Adrenal gland (tissue), 12 donors: ENCODE data around the gene SHFL. TPM values are rescaled to one million over a fixed set of nuclear protein-coding genes. Genes with fewer than 3 reads are reported as not detected.

ENCODE experiments used
- DNase-seq, 7 donors: peaks; one replicate each; pipeline ENCODE4 v3.0.0-alpha.2; 2019 to 2020
- H3K27ac ChIP-seq, 5 donors: fragments of 200-600 bp; sonication (generic) in 4 of 5; 1 replicate in 3 of 5; 2 replicates in 2 of 5; pipeline versions ENCODE4 v1.5.1 to v1.8.0; 2016 to 2020; ENCODE audit warnings: mild to moderate bottlenecking in 1 of 5
- H3K27me3 ChIP-seq: fragments of 200-600 bp; 2 replicates; pipeline ENCODE4 v1.8.0; 2021
- H3K36me3 ChIP-seq, 2 donors: fragments of 200-600 bp; replicated peaks in 1 of 2; 1 replicate in 1 of 2; 2 replicates in 1 of 2; pipeline versions ENCODE4 v1.5.1 to v1.8.0; 2018 to 2022
- H3K4me1 ChIP-seq, 2 donors: fragments of 200-600 bp; replicated peaks in 1 of 2; 1 replicate in 1 of 2; 2 replicates in 1 of 2; pipeline versions ENCODE4 v1.5.1 to v1.8.0; 2018 to 2021
- H3K4me3 ChIP-seq, 4 donors: fragments of 200-600 bp; sonication (generic) in 3 of 4; one replicate each; pipeline ENCODE4 v1.5.1; 2016 to 2018
- H3K9me3 ChIP-seq, 3 donors: fragments of 200-600 bp; sonication (generic) in 1 of 3; replicated peaks in 1 of 3; 1 replicate in 2 of 3; 2 replicates in 1 of 3; pipeline versions ENCODE4 v1.5.1 to v1.8.0; 2016 to 2021
- CTCF ChIP-seq, 6 experiments: fragments of 450-650 bp in 4 of 6; fragments of 200-600 bp in 2 of 6; sonication (generic) in 1 of 6; IDR thresholded peaks; 1 replicate in 5 of 6; 2 replicates in 1 of 6; pipeline versions ENCODE4 v1.5.1 to v1.8.0; 2016 to 2021; ENCODE audit warnings: antibody characterized with exemption in 6 of 6, mild to moderate bottlenecking in 2 of 6, moderate library complexity in 1 of 6
- POLR2A ChIP-seq, 2 donors: fragments of 450-650 bp; IDR thresholded peaks; one replicate each; pipeline ENCODE4 v1.6.1; 2017; ENCODE audit warnings: antibody characterized with exemption in 2 of 2, mild to moderate bottlenecking in 2 of 2, moderate library complexity in 1 of 2
- WGBS, 4 donors: extraction: QIAGEN DNeasy Blood & Tissue Kit in 2 of 4; methylation state at CpG; one replicate each; pipeline versions ENCODE4 v1.1.5 to v1.1.7; 2013 to 2017; 5-methylcytosine and 5-hydroxymethylcytosine counted together
- intact Hi-C, 2 donors: fragments of 100-400 bp; cut with DNase I; formaldehyde crosslinking; loops; one replicate each; pipeline versions ENCODE4 v1.14.1 to v1.15.0; 2022 to 2023
- polyA plus RNA-seq, 3 donors: library from polyadenylated mRNA; stranded (reverse); fragments of 200-250 nt in 2 of 3; fragments of 350-450 nt in 1 of 3; fragmentation: Illumina TruSeq in 1 of 3; extraction: RNeasy Lipid Tissue Mini Kit (QIAGEN cat#74804) in 1 of 3; gene quantifications; one replicate each; pipeline ENCODE4 v1.2.3, GENCODE V29; 2013 to 2014
- total RNA-seq, 9 donors: library from RNA; depleted of rRNA in 4 of 9; stranded (reverse); fragments of >200 nt in 4 of 9; fragments of 120-200 nt in 1 of 9; fragmentation: NEBNext Ultra II Directional in 1 of 9; extraction: Animal tissue kit (Norgen Biotek cat#: 25700) in 1 of 9; gene quantifications; one replicate each; pipeline versions ENCODE4 v1.1.0 to v1.2.4, GENCODE V29; 2013 to 2023
- donor health status: healthy with polysubstance abuse.
- donor health status: Bipolar disorder and iron deficiency.
- donor health status: DM: yes; HTN: yes; CAD: no.
- donor health status: DM: no; HTN: no; CAD: no.
- donor health status: DM: no; HTN: no; CAD: no.
- donor health status: DM: yes; HTN: yes; CAD: no.

SHFL gene
- total and polyA plus RNA-seq, 12 donors: 17.4 to 116 (median 42.3) TPM

GRCh38 chr19:10049626-10050025 is 36.5 kb upstream of the SHFL start:
- WGBS, 4 donors: 39 to 86% (median 63%) methylated on average over 1 to 2 of the region's 2 CpGs
- TF ChIP-seq POLR2A (IDR thresholded peaks at IDR 0.05): no peak

GRCh38 chr19:10052602-10053360 is 33.3 kb upstream of the SHFL start:
- H3K36me3 ChIP-seq: no peaks in the 10 kb centered on the region
- intact Hi-C loops: no loop called here
- no peaks in the 10 kb centered on the region for H3K9me3 ChIP-seq
- no peak overlapping the region for H3K27ac ChIP-seq
- 71 to 85% (median 76%) methylated on average over 6 to 21 of the region's 21 CpGs for WGBS, 4 donors
- no peak overlapping the region for H3K4me3 ChIP-seq
- TF ChIP-seq POLR2A (IDR thresholded peaks at IDR 0.05): no peak
- H3K27me3 ChIP-seq: no peaks in the 10 kb centered on the region
- H3K4me1 ChIP-seq: no peaks in the 10 kb centered on the region
- no peak for DNase-seq

More at GRCh38 chr19:10049626-10050025, 36.5 kb upstream of the SHFL start:
- DNase-seq: no peak
- H3K27me3 ChIP-seq: no peaks in the 10 kb centered on the region
- H3K4me1 ChIP-seq: no peaks in the 10 kb centered on the region
- no peaks in the 10 kb centered on the region for H3K36me3 ChIP-seq
- H3K27ac ChIP-seq: no peak overlapping the region
- H3K4me3 ChIP-seq: no peak overlapping the region
- H3K9me3 ChIP-seq: no peaks in the 10 kb centered on the region
- intact Hi-C loops: no loop called here

GRCh38 chr19:10061717-10062310 is 24.3 kb upstream of the SHFL start:
- Histone ChIP-seq H3K9me3 (no peaks in the 10 kb centered on the region), H3K27me3 (no peaks in the 10 kb centered on the region), H3K4me3 (no peak overlapping the region), H3K36me3 (no peaks in the 10 kb centered on the region), H3K4me1 (no peaks in the 10 kb centered on the region), H3K27ac (no peak overlapping the region)
- intact Hi-C loops: no loop called here
- 22 to 77% (median 36%) methylated on average over 4 to 20 of the region's 21 CpGs for WGBS, 4 donors
- peak in 1 of 7 donors; percentile 9 for DNase-seq
- no peak for TF ChIP-seq CTCF (IDR thresholded peaks at IDR 0.05)
- no peak for TF ChIP-seq POLR2A (IDR thresholded peaks at IDR 0.05)

GRCh38 chr19:10068205-10068604 is 17.9 kb upstream of the SHFL start:
- WGBS, 4 donors: 45 to 62% (median 54%) methylated on average over 4 of the region's 4 CpGs
- Histone ChIP-seq H3K27ac (no peak overlapping the region), H3K27me3 (no peaks in the 10 kb centered on the region), H3K36me3 (no peaks in the 10 kb centered on the region), H3K9me3 (no peaks in the 10 kb centered on the region), H3K4me3 (no peak overlapping the region), H3K4me1 (no peaks in the 10 kb centered on the region)
- no peak for DNase-seq
- TF ChIP-seq POLR2A (IDR thresholded peaks at IDR 0.05) (no peak), CTCF (IDR thresholded peaks at IDR 0.05) (no peak)
- intact Hi-C loops: no loop called here

GRCh38 chr19:10069046-10069445 is 17.1 kb upstream of the SHFL start:
- Histone ChIP-seq H3K4me1 (no peaks in the 10 kb centered on the region), H3K27ac (no peak overlapping the region), H3K27me3 (no peaks in the 10 kb centered on the region), H3K9me3 (peaks cover 0 to 3% (median 0%) of the 10 kb centered on the region in 3 donors), H3K4me3 (no peak overlapping the region), H3K36me3 (no peaks in the 10 kb centered on the region)
- no peak for TF ChIP-seq POLR2A (IDR thresholded peaks at IDR 0.05)
- TF ChIP-seq CTCF (IDR thresholded peaks at IDR 0.05): no peak
- intact Hi-C loops: no loop called here
- DNase-seq: peak; percentile 35 to 74 (median 66)
- 55 to 63% (median 58%) methylated on average over 6 of the region's 6 CpGs for WGBS, 4 donors
